Brain microvascular endothelial cell (primary cell): ENCODE results near the gene SAMD13.

Experiments
- DNase-seq: peaks from one replicate; pipeline ENCODE4 v3.0.0-alpha.2; 2020
- H3K27ac ChIP-seq: fragments of 250-450 bp; sonication (Bioruptor Pico); 2 replicates; pipeline ENCODE4 v1.5.1; 2020; ENCODE audit warnings: mild to moderate bottlenecking, moderate library complexity
- H3K27me3 ChIP-seq: fragments of 250-450 bp; sonication (Bioruptor Pico); replicated peaks from 2 replicates; pipeline ENCODE4 v1.5.1; 2020; ENCODE audit warnings: mild to moderate bottlenecking
- H3K36me3 ChIP-seq: fragments of 250-450 bp; sonication (Bioruptor Pico); replicated peaks from 2 replicates; pipeline ENCODE4 v1.5.1; 2020; ENCODE audit warnings: mild to moderate bottlenecking
- H3K4me3 ChIP-seq: 2 replicates; pipeline ENCODE4 v1.5.1; 2011; ENCODE audit warnings: low read depth, mild to moderate bottlenecking, control low read depth, low read length, moderate library complexity
- in situ Hi-C: cut with HindIII; loops from 2 replicates; pipeline ENCODE4 v1.10.0; 2017; ENCODE audit warnings: low sequenced_read_pairs, low pct_ligation_motif_present
- TF ChIP-seq, protein P1 (sequence below): IDR thresholded peaks from 2 replicates; pipeline ENCODE4 v1.5.1; 2011; ENCODE audit warnings: low read depth, mild to moderate bottlenecking, moderate library complexity, low read length, control low read depth, inconsistent platforms; ENCODE audit errors: missing control alignments

SAMD13 gene

DNA sequence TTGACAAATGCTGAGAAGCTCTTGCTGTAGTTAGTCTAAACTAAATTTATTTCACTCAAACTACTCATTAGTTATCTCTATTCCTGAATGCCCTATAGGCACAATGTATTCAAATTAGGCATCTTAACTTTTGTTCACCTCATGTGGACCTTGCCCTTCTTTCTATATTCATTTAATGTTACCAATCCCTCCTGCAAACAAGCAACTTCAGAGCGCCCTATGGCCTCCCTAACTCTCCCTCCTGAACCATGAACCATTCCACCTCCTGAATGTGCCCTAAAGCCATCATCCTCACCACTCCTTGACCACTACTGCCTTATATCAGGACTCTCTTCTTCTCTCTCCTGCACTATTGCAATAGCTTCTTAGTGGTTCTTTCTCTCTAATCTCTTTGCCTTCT is 34.8 kb upstream of the SAMD13 start:
- DNase-seq, result no peak
- TF ChIP-seq, protein P1, sequence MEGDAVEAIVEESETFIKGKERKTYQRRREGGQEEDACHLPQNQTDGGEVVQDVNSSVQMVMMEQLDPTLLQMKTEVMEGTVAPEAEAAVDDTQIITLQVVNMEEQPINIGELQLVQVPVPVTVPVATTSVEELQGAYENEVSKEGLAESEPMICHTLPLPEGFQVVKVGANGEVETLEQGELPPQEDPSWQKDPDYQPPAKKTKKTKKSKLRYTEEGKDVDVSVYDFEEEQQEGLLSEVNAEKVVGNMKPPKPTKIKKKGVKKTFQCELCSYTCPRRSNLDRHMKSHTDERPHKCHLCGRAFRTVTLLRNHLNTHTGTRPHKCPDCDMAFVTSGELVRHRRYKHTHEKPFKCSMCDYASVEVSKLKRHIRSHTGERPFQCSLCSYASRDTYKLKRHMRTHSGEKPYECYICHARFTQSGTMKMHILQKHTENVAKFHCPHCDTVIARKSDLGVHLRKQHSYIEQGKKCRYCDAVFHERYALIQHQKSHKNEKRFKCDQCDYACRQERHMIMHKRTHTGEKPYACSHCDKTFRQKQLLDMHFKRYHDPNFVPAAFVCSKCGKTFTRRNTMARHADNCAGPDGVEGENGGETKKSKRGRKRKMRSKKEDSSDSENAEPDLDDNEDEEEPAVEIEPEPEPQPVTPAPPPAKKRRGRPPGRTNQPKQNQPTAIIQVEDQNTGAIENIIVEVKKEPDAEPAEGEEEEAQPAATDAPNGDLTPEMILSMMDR, result no peak
- in situ Hi-C loops, result no loop called here
- no peaks in the 10 kb centered on the region for H3K36me3 ChIP-seq
- H3K4me3 ChIP-seq, result no peak overlapping the region
- H3K27me3 ChIP-seq, result no peaks in the 10 kb centered on the region
- H3K27ac ChIP-seq, result no peak overlapping the region

DNA sequence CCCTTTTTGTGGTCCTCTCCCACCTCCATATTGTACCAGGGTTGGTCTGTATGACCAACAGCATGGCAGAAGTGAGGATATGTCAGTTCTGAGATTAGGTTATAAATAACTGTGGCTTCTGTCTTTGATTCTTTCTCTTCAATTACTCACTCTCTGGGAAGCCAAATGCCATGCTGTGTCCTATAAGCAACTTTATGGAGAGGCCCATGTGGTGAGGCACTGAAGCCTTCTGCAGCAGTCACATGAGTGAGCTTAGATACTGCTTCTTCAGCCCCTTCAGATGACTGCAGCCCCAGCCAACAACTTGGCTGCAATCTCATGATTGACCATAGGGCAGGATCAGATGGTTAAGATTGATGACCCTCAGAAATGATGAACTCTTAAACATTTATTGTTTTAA is 34.0 kb upstream of the SAMD13 start:
- no peaks in the 10 kb centered on the region for H3K27me3 ChIP-seq
- in situ Hi-C loops, result no loop called here
- no peak overlapping the region for H3K27ac ChIP-seq
- no peak overlapping the region for H3K4me3 ChIP-seq
- DNase-seq, result no peak
- no peaks in the 10 kb centered on the region for H3K36me3 ChIP-seq
- TF ChIP-seq, protein P1, result no peak

DNA sequence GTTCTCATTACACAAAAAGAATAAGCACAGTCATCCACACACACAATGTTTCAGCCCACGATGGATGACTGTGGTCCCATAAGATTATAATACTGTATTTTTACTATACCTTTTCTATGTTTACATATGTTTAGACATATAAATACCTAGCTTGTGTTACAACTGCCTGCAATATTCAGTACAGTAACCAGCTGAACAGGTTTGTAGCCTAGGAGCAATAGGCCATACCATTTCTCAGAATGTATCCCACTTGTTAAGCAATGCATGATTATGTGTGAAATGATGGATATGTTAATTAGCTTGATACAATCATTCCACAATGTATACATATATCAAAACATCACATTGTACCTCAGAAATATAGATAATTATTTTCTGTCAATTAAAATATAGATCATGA is 33.2 kb upstream of the SAMD13 start:
- DNase-seq, result no peak
- Histone ChIP-seq H3K4me3 (no peak overlapping the region), H3K27ac (no peak overlapping the region), H3K27me3 (no peaks in the 10 kb centered on the region), H3K36me3 (no peaks in the 10 kb centered on the region)
- in situ Hi-C loops, result no loop called here
- TF ChIP-seq, protein P1, result no peak

- Histone ChIP-seq H3K4me3 (no peak overlapping the region), H3K27me3 (no peaks in the 10 kb centered on the region), H3K27ac (no peak overlapping the region), H3K36me3 (no peaks in the 10 kb centered on the region)
- no peak for DNase-seq
- in situ Hi-C loops, result no loop called here
- TF ChIP-seq, protein P1, result no peak
Measured at GRCh38 chr1:84269306-84269705, 32.2 kb upstream of the SAMD13 start.

- DNase-seq, result no peak
- in situ Hi-C loops, result no loop called here
Measured at GRCh38 chr1:84271441-84272151, 29.9 kb upstream of the SAMD13 start.

More at GRCh38 chr1:84271441-84272151, 29.9 kb upstream of the SAMD13 start:
- Histone ChIP-seq H3K27ac (no peak overlapping the region), H3K27me3 (no peaks in the 10 kb centered on the region), H3K36me3 (no peaks in the 10 kb centered on the region), H3K4me3 (no peak overlapping the region)
- TF ChIP-seq, protein P1, result no peak
